H1 (cell line): ENCODE measurements around the gene POU2F2. TPM values are rescaled to one million over a fixed set of nuclear protein-coding genes. Genes with fewer than 3 reads are reported as not detected.

Experiments used
- CTCF ChIA-PET: fragments of 300-600 bp; sonication (Branson Sonifier 250); formaldehyde crosslinking; loops from one replicate; lab custom pipeline; 2021; ENCODE audit not compliant: partially characterized antibody; lab: Charles Lee
- POLR2A ChIA-PET: fragments of 300-600 bp; sonication (Branson Sonifier 250); formaldehyde crosslinking; loops from one replicate; lab custom pipeline; 2021; ENCODE audit warnings: inconsistent platforms; ENCODE audit not compliant: partially characterized antibody; lab: Charles Lee
- DNase-seq, 2 experiments: peaks; one replicate each; pipeline versions ENCODE4 v3.0.0 to v3.0.0-alpha.2; 2010 to 2022; ENCODE audit warnings: low spot score in 2 of 2, low read depth in 1 of 2, mixed read lengths in 1 of 2
- FAIRE-seq: peaks from 2 replicates; lab custom pipeline; 2011; peaks lifted over from hg19 to GRCh38; lab: Jason Lieb, UNC
- H2AFZ ChIP-seq: 2 replicates; pipeline ENCODE4 v1.8.1; 2012; ENCODE audit warnings: low read length, inconsistent platforms
- H2AK5ac ChIP-seq: 2 replicates; pipeline ENCODE4 v1.6.1; 2013; ENCODE audit warnings: low read depth, low read length
- H2BK120ac ChIP-seq: replicated peaks from 2 replicates; pipeline ENCODE3; 2013; ENCODE audit warnings: low read depth, low read length, inconsistent platforms
- H2BK12ac ChIP-seq: 2 replicates; pipeline ENCODE4 v1.6.1; 2013; ENCODE audit warnings: low read depth, low read length
- H2BK15ac ChIP-seq: 2 replicates; pipeline ENCODE4 v1.6.1; 2013; ENCODE audit warnings: low read length
- H2BK20ac ChIP-seq: 2 replicates; pipeline ENCODE4 v1.6.1; 2013; ENCODE audit warnings: low read length
- H2BK5ac ChIP-seq: 2 replicates; pipeline ENCODE4 v1.6.1; 2013; ENCODE audit warnings: low read depth, low read length
- H3K14ac ChIP-seq: 2 replicates; pipeline ENCODE4 v1.6.1; 2013; ENCODE audit warnings: inconsistent platforms; ENCODE audit not compliant: insufficient read length
- H3K18ac ChIP-seq: 2 replicates; pipeline ENCODE4 v1.6.1; 2013; ENCODE audit warnings: low read length; ENCODE audit errors: extremely low read depth
- H3K23ac ChIP-seq: 2 replicates; pipeline ENCODE4 v1.6.1; 2013; ENCODE audit warnings: inconsistent platforms; ENCODE audit not compliant: insufficient read length
- H3K23me2 ChIP-seq: 2 replicates; pipeline ENCODE4 v1.6.1; 2013; ENCODE audit warnings: low read depth, low read length
- H3K27ac ChIP-seq: 2 replicates; pipeline ENCODE4 v1.6.1; 2011; ENCODE audit warnings: low read depth, low read length, inconsistent platforms
- H3K27me3 ChIP-seq, 4 experiments: replicated peaks in 1 of 4; 1 replicate in 1 of 4; 2 replicates in 3 of 4; pipeline versions ENCODE4 v1.6.1 to v1.8.1; 2011 to 2013; ENCODE audit warnings: low read length in 3 of 4, mild to moderate bottlenecking in 3 of 4, inconsistent platforms in 2 of 4, mixed read lengths in 2 of 4, moderate library complexity in 1 of 4; ENCODE audit not compliant: control insufficient read depth in 3 of 4, insufficient read depth in 3 of 4; ENCODE audit errors: extremely low read depth in 1 of 4
- H3K36me3 ChIP-seq, 4 experiments: 2 replicates each; pipeline versions ENCODE4 v1.6.1 to v1.8.1; 2011 to 2013; ENCODE audit warnings: mild to moderate bottlenecking in 4 of 4, low read length in 3 of 4, moderate library complexity in 2 of 4, control low read depth in 1 of 4, inconsistent platforms in 1 of 4; ENCODE audit not compliant: insufficient read depth in 4 of 4, control insufficient read depth in 2 of 4
- H3K4ac ChIP-seq: replicated peaks from 2 replicates; pipeline ENCODE3; 2013; ENCODE audit warnings: low read length, low read depth, mixed read lengths, inconsistent platforms; ENCODE audit not compliant: insufficient read length
- H3K4me1 ChIP-seq, 4 experiments: replicated peaks in 1 of 4; 1 replicate in 1 of 4; 2 replicates in 3 of 4; pipeline versions ENCODE4 v1.6.1 to v1.8.1; 2011 to 2013; ENCODE audit warnings: low read length in 3 of 4, inconsistent platforms in 2 of 4, mixed read lengths in 1 of 4; ENCODE audit not compliant: insufficient read depth in 4 of 4, control insufficient read depth in 3 of 4
- H3K4me2 ChIP-seq, 2 experiments: 2 replicates each; pipeline versions ENCODE4 v1.6.1 to v1.8.1; 2011 to 2013; ENCODE audit warnings: low read depth in 2 of 2, low read length in 2 of 2, control low read depth in 1 of 2, inconsistent platforms in 1 of 2, mild to moderate bottlenecking in 1 of 2; ENCODE audit not compliant: insufficient read depth in 1 of 2
- H3K4me3 ChIP-seq, 4 experiments: fragments of 200-600, 300-600 bp in 1 of 4; sonication (generic), shearing (Covaris generic), sonication (Bioruptor Twin) in 1 of 4; 2 replicates each; pipeline versions ENCODE4 v1.5.1 to v1.8.1; 2011 to 2016; ENCODE audit warnings: low read length in 4 of 4, low read depth in 3 of 4, control low read depth in 2 of 4, inconsistent platforms in 2 of 4, mild to moderate bottlenecking in 2 of 4, mixed read lengths in 1 of 4, moderate library complexity in 1 of 4; ENCODE audit not compliant: insufficient read depth in 2 of 4; ENCODE audit errors: extremely low read depth in 1 of 4
- H3K56ac ChIP-seq: replicated peaks from 2 replicates; pipeline ENCODE3; 2013; ENCODE audit warnings: low read depth, mild to moderate bottlenecking, mixed read lengths, low read length, inconsistent platforms; ENCODE audit not compliant: insufficient read length
- H3K79me1 ChIP-seq: 2 replicates; pipeline ENCODE4 v1.6.1; 2013; ENCODE audit warnings: low read depth, low read length, control low read depth
- H3K79me2 ChIP-seq, 2 experiments: 2 replicates each; pipeline versions ENCODE4 v1.6.1 to v1.8.1; 2012 to 2013; ENCODE audit warnings: low read length in 2 of 2, mild to moderate bottlenecking in 2 of 2, inconsistent platforms in 1 of 2; ENCODE audit not compliant: insufficient read depth in 2 of 2, control insufficient read depth in 1 of 2
- H3K9ac ChIP-seq, 4 experiments: replicated peaks in 1 of 4; 1 replicate in 1 of 4; 2 replicates in 3 of 4; pipeline versions ENCODE4 v1.6.1 to v1.8.1; 2011 to 2013; ENCODE audit warnings: low read depth in 3 of 4, low read length in 3 of 4, control low read depth in 2 of 4, mild to moderate bottlenecking in 2 of 4, moderate library complexity in 2 of 4, inconsistent platforms in 1 of 4; ENCODE audit errors: extremely low read depth in 1 of 4
- H3K9me3 ChIP-seq, 2 experiments: 2 replicates each; pipeline versions ENCODE4 v1.6.1 to v1.8.1; 2012 to 2013; ENCODE audit warnings: mild to moderate bottlenecking in 2 of 2, moderate library complexity in 2 of 2, control low read depth in 1 of 2, inconsistent platforms in 1 of 2, low read depth in 1 of 2, low read length in 1 of 2, mixed read lengths in 1 of 2; ENCODE audit not compliant: insufficient read depth in 2 of 2
- H4K20me1 ChIP-seq, 2 experiments: replicated peaks in 1 of 2; 2 replicates each; pipeline versions ENCODE3 to v1.8.1; 2011 to 2013; ENCODE audit warnings: inconsistent platforms in 2 of 2, low read length in 2 of 2, mild to moderate bottlenecking in 1 of 2; ENCODE audit not compliant: insufficient read depth in 2 of 2, control insufficient read depth in 1 of 2
- H4K5ac ChIP-seq: 2 replicates; pipeline ENCODE4 v1.6.1; 2013; ENCODE audit warnings: low read length, low read depth, mixed read lengths, inconsistent platforms; ENCODE audit not compliant: insufficient read length
- H4K8ac ChIP-seq: 2 replicates; pipeline ENCODE4 v1.8.0; 2013; ENCODE audit warnings: mild to moderate bottlenecking, moderate library complexity, low read length, inconsistent platforms; ENCODE audit not compliant: insufficient read depth; ENCODE audit errors: extremely low read depth
- H4K91ac ChIP-seq: replicated peaks from 2 replicates; pipeline ENCODE3; 2013; ENCODE audit warnings: low read length, mixed read lengths, inconsistent platforms; ENCODE audit not compliant: insufficient read length
- ASH2L ChIP-seq: fragments of 200-600, 300-600 bp; sonication (generic); IDR thresholded peaks from one replicate; pipeline ENCODE4 v1.7.1; 2017; ENCODE audit warnings: low read length
- SP2 ChIP-seq: IDR thresholded peaks from 2 replicates; pipeline ENCODE4 v1.6.1; 2012; ENCODE audit warnings: mild to moderate bottlenecking, low read length, inconsistent platforms
- WGBS, 2 experiments: shearing (Covaris generic) in 1 of 2; methylation state at CpG; one replicate each; pipeline versions ENCODE4 v1.1.6 to v1.1.7; 2013 to 2015; ENCODE audit warnings: low lambda C conversion rate in 2 of 2, mixed read lengths in 2 of 2, inconsistent platforms in 1 of 2, low coverage in 1 of 2, missing lambda C conversion rate in 1 of 2; ENCODE audit not compliant: insufficient replicate concordance in 2 of 2, insufficient coverage in 1 of 2, insufficient read length in 1 of 2; ENCODE audit errors: extremely low coverage in 1 of 2, missing lambda C conversion rate in 1 of 2; 5-methylcytosine and 5-hydroxymethylcytosine counted together
- long read RNA-seq, 2 experiments: library from RNA in 1 of 2; library from capped mRNA in 1 of 2; stranded (forward); transcript quantifications; one replicate each; pipeline ENCODE4 v2.0.0, GENCODE V29; 2021; ENCODE audit warnings: inconsistent platforms in 1 of 2
- polyA minus RNA-seq, 3 experiments: library from RNA; depleted of rRNA, polyadenylated mRNA; stranded (reverse); fragments of >200 nt; gene quantifications; 1 replicate in 2 of 3; 2 replicates in 1 of 3; pipeline ENCODE4 v1.2.3, GENCODE V29; 2011
- polyA plus RNA-seq, 7 experiments: library from polyadenylated mRNA; depleted of rRNA in 3 of 7; stranded (reverse) in 5 of 7; unstranded in 2 of 7; fragments of >200 nt in 5 of 7; fragments of 200-250 nt in 2 of 7; gene quantifications; 1 replicate in 5 of 7; 2 replicates in 1 of 7; 4 replicates in 1 of 7; pipeline versions ENCODE4 v1.2.1 to v1.2.3, GENCODE V29; 2011 to 2013; ENCODE audit warnings: missing spikeins in 2 of 7, mixed read lengths in 2 of 7
- total RNA-seq: library from RNA; stranded (reverse); fragmentation: NEBNext Ultra II Directional; extraction: Animal tissue kit (Norgen Biotek cat#: 25700); gene quantifications from 2 replicates; pipeline ENCODE4 v1.2.1, GENCODE V29; 2021

POU2F2 gene
- total RNA-seq (6.1 and 7.2 TPM in 2 replicates), polyA plus RNA-seq (2011; rRNA removed) (5.0 and 7.3 TPM in 2 replicates), polyA minus RNA-seq (2011; rRNA and poly(A)+ RNA removed) (1.3 and 2.0 TPM in 2 replicates)
- 4.2 TPM for polyA plus RNA-seq (2011; cell fraction: cytosol; rRNA removed)
- 22.7 TPM for polyA plus RNA-seq (2011; cell fraction: nucleus; rRNA removed)
- 6.2 to 8.0 TPM (median 7.3 TPM) in 4 replicates for polyA plus RNA-seq (2012, experiment 1 of 2)
- polyA plus RNA-seq (2012, experiment 2 of 2) = 2.7 TPM
- polyA plus RNA-seq (2013, experiment 1 of 2) = 14.6 TPM
- 10.8 TPM for polyA plus RNA-seq (2013, experiment 2 of 2)
- 1.3 TPM for polyA minus RNA-seq (2011; cell fraction: cytosol; rRNA and poly(A)+ RNA removed)
- 5.9 TPM for polyA minus RNA-seq (2011; cell fraction: nucleus; rRNA and poly(A)+ RNA removed)
- long read RNA-seq, experiment 1 = 0 reads
- long read RNA-seq, experiment 2, partial matches to known transcripts = 1 of 2 reads
- long read RNA-seq, experiment 2, other reads (novel, unspliced or antisense) = 0 of 2 reads

DNA sequence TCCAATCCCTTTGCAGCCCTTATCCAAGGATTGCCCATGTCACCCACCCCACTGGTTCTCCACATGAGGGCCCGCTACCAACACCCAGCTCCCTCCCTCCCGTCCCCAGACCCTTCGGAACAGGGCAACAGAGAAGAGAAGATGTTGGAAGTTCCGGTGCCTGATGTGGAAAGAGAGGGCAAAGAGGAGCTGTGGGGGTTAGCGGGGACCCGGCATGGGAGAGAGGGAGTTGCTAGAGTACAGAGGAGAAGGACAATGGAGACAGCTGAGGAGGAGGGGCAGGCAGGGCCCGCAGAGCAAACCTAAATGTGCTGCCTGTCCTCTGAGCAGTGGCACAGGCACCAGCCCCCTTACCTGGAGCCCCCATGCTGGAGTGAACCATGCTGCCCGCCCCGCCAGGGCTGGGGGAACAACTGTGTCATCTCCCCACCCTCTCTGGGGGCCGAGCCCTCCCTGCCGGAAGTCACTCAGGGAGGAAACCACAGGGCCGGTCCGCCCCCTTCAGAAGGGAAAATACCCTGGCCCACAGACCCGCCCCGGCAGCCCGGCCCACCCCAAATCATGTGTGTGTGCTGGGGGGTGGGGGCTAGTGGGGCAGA lies at the start of gene POU2F2:
TSS of gene POU2F2 (minus strand) at position 417 of the 599 bp plus-strand sequence. CDS start at position 382, 35 bp downstream.
- H3K36me3 ChIP-seq = no peaks in the 10 kb centered on the region
- DNase-seq (peak in 1 of 2 experiments; percentile 69), FAIRE-seq (no peak)
- no peaks in the 10 kb centered on the region for H3K79me1 ChIP-seq
- H3K23me2 ChIP-seq = peaks cover 3% of the 10 kb centered on the region; the same call in 1 of the 2 replicates
- H3K27me3 ChIP-seq = peaks cover 0 to 17% (median 8%) of the 10 kb centered on the region in 4 experiments; a peak in 5 of 7 replicates
- CTCF ChIA-PET = interaction anchor here (0.6 to 10.9 kb wide), 36 partner anchors 8 to 1403 kb away, joined by 3 to 159 read pairs (median 5); partner anchors contain the start of genes DEDD2, GSK3A and ZNF526
- H2BK12ac ChIP-seq = peak within 1 kb of the TSS; percentile 99; the same call in 1 of the 2 replicates
- peak within 1 kb of the TSS; percentile 73 for H4K8ac ChIP-seq
- no peaks in the 10 kb centered on the region for H3K9me3 ChIP-seq
- no peak within 1 kb of the TSS for H4K5ac ChIP-seq
- H2BK5ac ChIP-seq = peak within 1 kb of the TSS; percentile 78; the same call in 1 of the 2 replicates
- H3K14ac ChIP-seq = no peak within 1 kb of the TSS
- peak within 1 kb of the TSS; percentile 33 to 85 for H3K4me2 ChIP-seq
- no peak within 1 kb of the TSS for H2BK20ac ChIP-seq
- H3K18ac ChIP-seq = peak within 1 kb of the TSS; percentile 86; the same call in 1 of the 2 replicates
- H4K20me1 ChIP-seq = peaks cover 0 to 2% of the 10 kb centered on the region in 2 experiments
- H3K4ac ChIP-seq = no peak within 1 kb of the TSS
- no peak within 1 kb of the TSS for H2BK120ac ChIP-seq
- no peak for TF ChIP-seq SP2
- peak; percentile 5 for TF ChIP-seq ASH2L
- H3K79me2 ChIP-seq = no peaks in the 10 kb centered on the region
- H3K9ac ChIP-seq = peak within 1 kb of the TSS in 2 of 4 experiments; percentile 26 to 38; a peak in 2 of 7 replicates
- 16% methylated on average over 6 of the region's 16 CpGs; no CpG with 5 or more reads in 1 of the 2 experiments for WGBS, 2 experiments
- H3K4me1 ChIP-seq = peaks cover 3 to 12% (median 9%) of the 10 kb centered on the region in 4 experiments; a peak in 6 of 7 replicates
- no peak within 1 kb of the TSS for H3K27ac ChIP-seq
- H3K56ac ChIP-seq = no peak within 1 kb of the TSS
- H3K4me3 ChIP-seq = peak within 1 kb of the TSS; percentile 24 to 60 (median 52)
- peak within 1 kb of the TSS; percentile 94 for H4K91ac ChIP-seq
- no peak within 1 kb of the TSS for H2AK5ac ChIP-seq
- peak within 1 kb of the TSS; percentile 47; the same call in 1 of the 2 replicates for H2BK15ac ChIP-seq
- POLR2A ChIA-PET = interaction anchor here (0.9 to 1.9 kb wide), 9 partner anchors 17 to 95 kb away, joined by 3 to 6 read pairs (median 4); no protein-coding TSS in a partner anchor
- peak within 1 kb of the TSS; percentile 67; the same call in 1 of the 2 replicates for H2AFZ ChIP-seq
- no peak within 1 kb of the TSS for H3K23ac ChIP-seq
